ENCODE data around the gene CFAP43.
"Not testable (repeated sequence)": the region's sequence is repeated elsewhere in the genome, so short reads cannot be mapped to it uniquely, and the experiment has no call there.

The CFAP43 gene

GRCh38 chr10:104197364-104197763 is 34.8 kb downstream of the CFAP43 start:
- Histone ChIP-seq H3K4me3 (no peak overlapping the region), H3K27ac (no peak overlapping the region), H3K9ac (no peak overlapping the region), H3K4me2 (no peak overlapping the region), H4K20me1 (no peaks in the 10 kb centered on the region), H3K36me3 (no peaks in the 10 kb centered on the region), H3K9me3 (no peaks in the 10 kb centered on the region), H3K27me3 (no peaks in the 10 kb centered on the region; the same call in 1 of the 2 replicates), H3K4me1 (no peaks in the 10 kb centered on the region)
- no peak for TF ChIP-seq Cebpa-rat (IDR thresholded peaks at IDR 0.05)

- Histone ChIP-seq H3K9me3 (no peaks in the 10 kb centered on the region), H3K4me2 (no peak overlapping the region), H3K4me3 (no peak overlapping the region), H3K4me1 (no peaks in the 10 kb centered on the region), H3K9ac (no peak overlapping the region), H3K36me3 (no peaks in the 10 kb centered on the region), H3K27me3 (no peaks in the 10 kb centered on the region), H4K20me1 (no peaks in the 10 kb centered on the region), H3K27ac (no peak overlapping the region)
- no peak for TF ChIP-seq Cebpa-rat (IDR thresholded peaks at IDR 0.05)
These were observed 36.5 kb downstream of the CFAP43 start for GRCh38 chr10:104195706-104196105.

GRCh38 chr10:104193787-104194186 is 38.4 kb downstream of the CFAP43 start:
- no peak for TF ChIP-seq Cebpa-rat (IDR thresholded peaks at IDR 0.05)
- H3K36me3 ChIP-seq: no peaks in the 10 kb centered on the region
- H3K9me3 ChIP-seq: no peaks in the 10 kb centered on the region
- no peak overlapping the region for H3K27ac ChIP-seq
- H3K9ac ChIP-seq: no peak overlapping the region
- no peak overlapping the region for H3K4me3 ChIP-seq
- H3K4me1 ChIP-seq: no peaks in the 10 kb centered on the region
- no peaks in the 10 kb centered on the region for H4K20me1 ChIP-seq
- H3K27me3 ChIP-seq: no peaks in the 10 kb centered on the region
- H3K4me2 ChIP-seq: no peak overlapping the region

- Histone ChIP-seq H4K20me1 (no peaks in the 10 kb centered on the region), H3K4me3 (no peak overlapping the region), H3K36me3 (no peaks in the 10 kb centered on the region), H3K27me3 (no peaks in the 10 kb centered on the region), H3K9ac (no peak overlapping the region), H3K9me3 (no peaks in the 10 kb centered on the region), H3K4me1 (no peaks in the 10 kb centered on the region), H3K4me2 (no peak overlapping the region), H3K27ac (no peak overlapping the region)
- no peak for TF ChIP-seq Cebpa-rat (IDR thresholded peaks at IDR 0.05)
These were observed 41.5 kb downstream of the CFAP43 start for GRCh38 chr10:104190695-104191094.

GRCh38 chr10:104183682-104184081 is 48.5 kb downstream of the CFAP43 start:
- H4K20me1 ChIP-seq: no peaks in the 10 kb centered on the region
- no peak overlapping the region for H3K4me3 ChIP-seq
- H3K9me3 ChIP-seq: no peaks in the 10 kb centered on the region
- H3K9ac ChIP-seq: no peak overlapping the region
- H3K36me3 ChIP-seq: no peaks in the 10 kb centered on the region
- H3K27me3 ChIP-seq: no peaks in the 10 kb centered on the region
- H3K27ac ChIP-seq: no peak overlapping the region
- no peak for TF ChIP-seq Cebpa-rat (IDR thresholded peaks at IDR 0.05)
- H3K4me2 ChIP-seq: no peak overlapping the region
- H3K4me1 ChIP-seq: no peaks in the 10 kb centered on the region

- not testable (repeated sequence) for H4K20me1 ChIP-seq, H3K4me3 ChIP-seq, H3K27me3 ChIP-seq, H3K27ac ChIP-seq, H3K9ac ChIP-seq, H3K36me3 ChIP-seq, H3K4me2 ChIP-seq, H3K4me1 ChIP-seq
- peaks cover 28% of the 10 kb centered on the region for H3K9me3 ChIP-seq
These were observed 58.0 kb downstream of the CFAP43 start for GRCh38 chr10:104174136-104174535.

- H3K4me2 ChIP-seq: no peak overlapping the region
- no peak for TF ChIP-seq Cebpa-rat (IDR thresholded peaks at IDR 0.05)
- H3K27me3 ChIP-seq: no peaks in the 10 kb centered on the region
- H3K4me3 ChIP-seq: no peak overlapping the region
- no peaks in the 10 kb centered on the region for H3K36me3 ChIP-seq
- H3K4me1 ChIP-seq: peaks cover 8% of the 10 kb centered on the region
- H4K20me1 ChIP-seq: no peaks in the 10 kb centered on the region
- peaks cover 23% of the 10 kb centered on the region for H3K9me3 ChIP-seq
- no peak overlapping the region for H3K9ac ChIP-seq
- no peak overlapping the region for H3K27ac ChIP-seq
These were observed 61.4 kb downstream of the CFAP43 start for GRCh38 chr10:104170610-104171254.

- no peak overlapping the region for H3K4me2 ChIP-seq
- H3K36me3 ChIP-seq: no peaks in the 10 kb centered on the region
- H3K4me1 ChIP-seq: no peaks in the 10 kb centered on the region
- H3K9me3 ChIP-seq: peaks cover 24% of the 10 kb centered on the region
- no peak overlapping the region for H3K4me3 ChIP-seq
- no peaks in the 10 kb centered on the region for H4K20me1 ChIP-seq
- no peak overlapping the region for H3K9ac ChIP-seq
- H3K27ac ChIP-seq: no peak overlapping the region
- no peak for TF ChIP-seq Cebpa-rat (IDR thresholded peaks at IDR 0.05)
- H3K27me3 ChIP-seq: no peaks in the 10 kb centered on the region
These were observed 76.6 kb downstream of the CFAP43 start for GRCh38 chr10:104155591-104155990.

- Histone ChIP-seq H3K4me1 (no peaks in the 10 kb centered on the region), H3K36me3 (no peaks in the 10 kb centered on the region), H3K27ac (no peak overlapping the region), H3K4me3 (no peak overlapping the region), H3K9ac (no peak overlapping the region), H4K20me1 (no peaks in the 10 kb centered on the region), H3K9me3 (peaks cover 29% of the 10 kb centered on the region), H3K27me3 (no peaks in the 10 kb centered on the region), H3K4me2 (no peak overlapping the region)
- no peak for TF ChIP-seq Cebpa-rat (IDR thresholded peaks at IDR 0.05)
These were observed 80.4 kb downstream of the CFAP43 start for GRCh38 chr10:104151737-104152136.

GRCh38 chr10:104150139-104150538 is 82.0 kb downstream of the CFAP43 start:
- no peak for TF ChIP-seq Cebpa-rat (IDR thresholded peaks at IDR 0.05)

GRCh38 chr10:104146882-104147281 is 85.3 kb downstream of the CFAP43 start:
- no peaks in the 10 kb centered on the region for H3K4me1 ChIP-seq
- no peak for TF ChIP-seq Cebpa-rat (IDR thresholded peaks at IDR 0.05)
- H3K27me3 ChIP-seq: no peaks in the 10 kb centered on the region
- no peak overlapping the region for H3K27ac ChIP-seq
- H3K4me3 ChIP-seq: no peak overlapping the region
- no peak overlapping the region for H3K9ac ChIP-seq
- no peaks in the 10 kb centered on the region for H4K20me1 ChIP-seq
- H3K4me2 ChIP-seq: no peak overlapping the region
- peaks cover 18% of the 10 kb centered on the region for H3K9me3 ChIP-seq
- H3K36me3 ChIP-seq: no peaks in the 10 kb centered on the region

More at GRCh38 chr10:104150139-104150538, 82.0 kb downstream of the CFAP43 start:
- Histone ChIP-seq H3K27ac (no peak overlapping the region), H4K20me1 (no peaks in the 10 kb centered on the region), H3K4me3 (no peak overlapping the region), H3K4me1 (no peaks in the 10 kb centered on the region), H3K36me3 (no peaks in the 10 kb centered on the region), H3K9me3 (peaks cover 29% of the 10 kb centered on the region), H3K27me3 (no peaks in the 10 kb centered on the region), H3K4me2 (no peak overlapping the region), H3K9ac (no peak overlapping the region)
